GM12891 (cell line): ENCODE data around the gene VSTM2B.

ENCODE experiments used
- POLR2A ChIP-seq: IDR thresholded peaks from 2 replicates; pipeline ENCODE4 v1.6.1; 2011; ENCODE audit warnings: low read depth, low read length, control low read depth
- SPI1 ChIP-seq: IDR thresholded peaks from 2 replicates; pipeline ENCODE4 v1.6.1; 2011; ENCODE audit warnings: low read depth, low read length, control low read depth

- TF ChIP-seq POLR2A (no peak), SPI1 (no peak)
Measured at GRCh38 chr19:29535984-29536508, 10.3 kb downstream of the VSTM2B start.
